HFF-Myc (cell line): ENCODE measurements around the gene ATP10A.

ENCODE experiments used
- DNase-seq: peaks from one replicate; pipeline ENCODE4 v3.0.0-alpha.2; 2011; ENCODE audit warnings: low read depth; ENCODE audit errors: extremely low read depth
- H3K4me3 ChIP-seq: replicated peaks from 2 replicates; pipeline ENCODE4 v1.5.1; 2011; ENCODE audit warnings: low read depth, mild to moderate bottlenecking, control low read depth, low read length
- TF ChIP-seq, protein P1 (sequence below): IDR thresholded peaks from 2 replicates; pipeline ENCODE4 v1.5.1; 2012; ENCODE audit warnings: mild to moderate bottlenecking, low read depth, low read length, control low read depth; ENCODE audit errors: missing control alignments

The ATP10A gene

GRCh38 chr15:25673351-25673750, 189.8 kb downstream of the ATP10A start:
- DNase-seq = no peak
- no peak overlapping the region for H3K4me3 ChIP-seq
- TF ChIP-seq, protein P1, sequence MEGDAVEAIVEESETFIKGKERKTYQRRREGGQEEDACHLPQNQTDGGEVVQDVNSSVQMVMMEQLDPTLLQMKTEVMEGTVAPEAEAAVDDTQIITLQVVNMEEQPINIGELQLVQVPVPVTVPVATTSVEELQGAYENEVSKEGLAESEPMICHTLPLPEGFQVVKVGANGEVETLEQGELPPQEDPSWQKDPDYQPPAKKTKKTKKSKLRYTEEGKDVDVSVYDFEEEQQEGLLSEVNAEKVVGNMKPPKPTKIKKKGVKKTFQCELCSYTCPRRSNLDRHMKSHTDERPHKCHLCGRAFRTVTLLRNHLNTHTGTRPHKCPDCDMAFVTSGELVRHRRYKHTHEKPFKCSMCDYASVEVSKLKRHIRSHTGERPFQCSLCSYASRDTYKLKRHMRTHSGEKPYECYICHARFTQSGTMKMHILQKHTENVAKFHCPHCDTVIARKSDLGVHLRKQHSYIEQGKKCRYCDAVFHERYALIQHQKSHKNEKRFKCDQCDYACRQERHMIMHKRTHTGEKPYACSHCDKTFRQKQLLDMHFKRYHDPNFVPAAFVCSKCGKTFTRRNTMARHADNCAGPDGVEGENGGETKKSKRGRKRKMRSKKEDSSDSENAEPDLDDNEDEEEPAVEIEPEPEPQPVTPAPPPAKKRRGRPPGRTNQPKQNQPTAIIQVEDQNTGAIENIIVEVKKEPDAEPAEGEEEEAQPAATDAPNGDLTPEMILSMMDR = no peak

GRCh38 chr15:25671132-25671531, 192.0 kb downstream of the ATP10A start:
- DNase-seq = no peak
- TF ChIP-seq, protein P1 = no peak
- no peak overlapping the region for H3K4me3 ChIP-seq

- no peak for DNase-seq
- TF ChIP-seq, protein P1 = no peak
- no peak overlapping the region for H3K4me3 ChIP-seq
These were observed 192.5 kb downstream of the ATP10A start for GRCh38 chr15:25670621-25671020.

DNA sequence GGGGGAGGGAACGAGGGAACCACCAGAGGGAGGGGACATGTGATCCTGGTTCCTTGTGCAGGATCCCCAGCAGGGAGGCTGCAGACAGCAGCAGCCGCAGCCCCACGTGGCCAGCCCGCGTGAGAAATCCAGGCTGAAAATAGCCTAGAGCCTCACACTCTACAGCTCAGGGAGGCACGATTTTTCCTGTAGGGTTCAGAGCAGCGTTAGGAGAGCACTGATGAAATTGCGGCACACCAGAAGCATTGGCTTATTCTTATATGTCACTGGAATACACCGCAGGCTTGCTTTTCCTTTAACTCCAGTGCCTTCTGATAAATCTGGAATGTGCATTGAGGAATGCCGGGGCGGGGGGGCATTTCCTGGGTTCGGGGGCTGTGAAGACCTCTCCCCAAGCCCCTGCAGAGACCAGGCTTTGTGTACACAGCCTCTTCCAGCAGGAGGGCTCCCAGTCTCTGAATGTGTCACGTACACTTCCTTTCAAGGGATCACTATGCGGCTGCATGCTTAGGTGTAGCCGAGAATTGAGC, 193.0 kb downstream of the ATP10A start:
- TF ChIP-seq, protein P1 = no peak
- no peak for DNase-seq
- H3K4me3 ChIP-seq = no peak overlapping the region

DNA sequence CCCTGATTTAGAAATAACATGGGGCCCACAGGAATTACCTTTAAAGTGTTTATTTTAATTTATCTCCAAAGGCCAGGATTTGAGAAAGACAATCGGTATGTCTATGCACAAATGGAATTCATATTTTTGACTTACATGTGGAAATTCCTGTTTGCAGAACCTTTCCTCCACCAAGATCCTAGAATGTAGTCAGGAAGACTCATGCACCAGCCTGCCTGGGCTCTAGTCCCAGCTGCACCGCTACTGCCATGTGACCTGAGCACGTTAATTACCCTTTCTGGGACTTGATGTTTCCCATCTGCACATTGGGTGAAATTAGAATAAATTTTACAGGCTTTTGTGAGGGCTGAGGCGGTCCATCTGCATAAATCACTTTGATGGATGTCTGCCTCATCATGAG, 194.2 kb downstream of the ATP10A start:
- TF ChIP-seq, protein P1 = no peak
- DNase-seq = no peak
- H3K4me3 ChIP-seq = no peak overlapping the region

DNA sequence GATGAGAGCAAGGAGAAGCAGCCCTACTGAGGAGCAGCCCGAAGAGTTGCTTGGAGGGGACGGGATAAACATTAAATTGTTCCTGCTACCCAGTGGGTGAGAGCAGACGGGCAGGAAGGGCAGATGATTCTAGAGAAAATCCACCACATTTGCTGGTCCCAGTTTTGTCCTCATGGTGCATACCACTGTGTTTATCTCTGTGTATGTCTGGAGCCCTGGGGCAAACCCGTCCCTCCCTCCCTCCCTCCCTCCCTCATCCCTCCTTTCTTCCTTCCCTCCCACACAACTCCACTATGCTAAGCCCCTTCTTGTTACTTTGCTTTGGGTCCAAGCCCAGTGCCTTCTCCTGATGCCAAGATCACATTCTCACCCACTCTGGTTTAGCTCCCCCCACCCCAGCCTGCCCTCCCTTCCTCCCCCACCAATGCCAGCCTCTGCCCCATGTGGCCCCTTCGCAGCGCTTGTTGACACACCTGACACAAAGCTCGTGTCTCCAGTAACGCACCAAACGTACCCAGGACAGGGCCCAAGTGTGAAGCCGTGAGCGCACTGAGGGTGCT, 194.8 kb downstream of the ATP10A start:
- TF ChIP-seq, protein P1 = no peak
- no peak for DNase-seq
- H3K4me3 ChIP-seq = no peak overlapping the region

- no peak overlapping the region for H3K4me3 ChIP-seq
- DNase-seq = no peak
- TF ChIP-seq, protein P1 = no peak
These were observed 195.3 kb downstream of the ATP10A start for GRCh38 chr15:25667829-25668228.
